Measurements from ENCODE around the gene SERAC1. TPM values are rescaled to one million over a fixed set of nuclear protein-coding genes. Genes with fewer than 3 reads are reported as not detected.
"Not testable (repeated sequence)": the region's sequence is repeated elsewhere in the genome, so short reads cannot be mapped to it uniquely, and the experiment has no call there.

The SERAC1 gene
- polyA plus RNA-seq (ENCODE audit: insufficient read length) = 5.3 TPM

DNA sequence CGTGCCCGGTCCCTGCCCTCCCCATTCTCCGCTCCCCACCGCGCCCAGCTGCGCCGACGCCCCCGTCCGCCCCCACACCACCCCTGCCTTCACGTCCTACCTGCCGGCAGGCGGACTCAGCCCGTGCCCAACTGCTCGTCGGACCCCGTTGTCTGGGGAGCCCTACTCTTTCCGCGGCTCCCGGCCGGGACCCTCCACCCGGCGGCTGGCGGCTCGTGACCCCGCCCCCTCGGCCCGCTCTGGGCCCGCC, at the start of gene SERAC1:
Gene SERAC1, minus strand, starts transcription at position 223 of the 250 bp plus-strand sequence. CDS start 9,899 bp downstream, outside the sequence.
- no peak for DNase-seq (ENCODE audit: low read depth)

DNA sequence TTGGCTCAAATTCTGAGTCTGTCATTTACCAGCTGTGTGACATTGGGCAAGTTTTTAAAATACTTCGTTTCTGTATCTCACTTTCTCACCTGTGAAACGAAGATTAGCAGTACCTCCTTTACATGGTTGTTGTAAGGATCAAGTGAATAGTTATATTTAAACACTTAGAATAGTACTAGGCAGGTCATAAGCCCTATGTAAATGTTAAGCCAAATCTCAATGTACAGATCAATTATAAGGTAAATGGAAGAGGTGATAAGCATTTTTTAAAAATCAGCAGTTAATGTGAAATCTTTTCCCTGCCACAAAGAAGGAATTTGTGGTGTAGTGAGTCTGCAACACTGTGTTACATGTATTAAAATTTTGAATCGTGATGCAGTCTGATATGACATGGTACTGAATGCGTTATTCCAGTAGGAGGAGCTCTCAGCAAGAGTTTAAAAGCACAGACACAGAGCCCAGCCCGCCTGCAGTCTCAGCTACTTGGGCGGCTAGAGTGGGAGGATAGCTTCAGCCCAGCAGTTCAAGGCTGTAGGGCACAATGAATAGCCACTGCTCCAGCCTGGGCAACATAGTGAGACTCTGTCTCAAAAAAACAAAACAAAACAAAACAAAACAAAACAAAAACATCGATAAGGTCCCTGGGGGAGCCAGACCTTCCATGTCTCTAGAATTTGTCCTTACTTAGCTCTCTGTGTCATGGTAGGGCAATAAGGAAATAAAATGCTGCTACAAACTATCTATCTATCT, 46.0 kb upstream of the SERAC1 start:
- no peak for DNase-seq (ENCODE audit: low read depth)

DNA sequence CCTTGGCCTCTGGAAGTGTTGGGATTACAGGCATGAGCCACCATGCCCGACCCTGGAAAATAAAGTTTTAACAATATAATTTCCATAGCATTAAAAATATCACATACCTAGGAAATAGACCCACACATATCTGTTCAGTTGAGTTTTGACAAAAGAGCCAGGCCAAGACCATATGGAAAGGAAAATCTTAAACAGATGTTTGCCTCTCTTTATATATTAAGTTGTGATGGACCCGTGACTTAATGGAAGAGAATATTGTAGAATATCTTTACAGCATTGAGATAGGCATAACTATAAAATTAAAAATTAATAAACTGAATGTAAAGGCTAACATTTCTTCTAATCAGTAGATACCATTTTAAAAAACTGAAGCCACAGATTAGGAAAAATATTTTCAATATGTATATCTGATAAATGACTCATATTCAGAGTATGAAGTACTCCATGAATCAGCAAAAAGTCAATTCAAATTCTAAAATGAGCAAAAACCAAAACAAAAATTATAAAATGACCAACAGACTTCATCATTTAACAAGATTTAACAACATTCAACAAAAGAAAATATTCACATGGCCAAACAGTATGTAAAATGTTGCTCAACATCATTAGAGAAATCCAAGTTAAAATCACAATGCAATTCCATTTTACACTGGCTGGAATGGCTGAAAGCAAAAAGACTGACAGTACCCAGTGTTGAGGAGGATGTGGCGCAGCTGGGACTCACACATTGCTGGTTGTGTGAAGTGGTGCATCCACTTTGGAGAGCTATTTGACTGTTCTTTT, 43.4 kb upstream of the SERAC1 start:
- DNase-seq (ENCODE audit: low read depth) = no peak

DNA sequence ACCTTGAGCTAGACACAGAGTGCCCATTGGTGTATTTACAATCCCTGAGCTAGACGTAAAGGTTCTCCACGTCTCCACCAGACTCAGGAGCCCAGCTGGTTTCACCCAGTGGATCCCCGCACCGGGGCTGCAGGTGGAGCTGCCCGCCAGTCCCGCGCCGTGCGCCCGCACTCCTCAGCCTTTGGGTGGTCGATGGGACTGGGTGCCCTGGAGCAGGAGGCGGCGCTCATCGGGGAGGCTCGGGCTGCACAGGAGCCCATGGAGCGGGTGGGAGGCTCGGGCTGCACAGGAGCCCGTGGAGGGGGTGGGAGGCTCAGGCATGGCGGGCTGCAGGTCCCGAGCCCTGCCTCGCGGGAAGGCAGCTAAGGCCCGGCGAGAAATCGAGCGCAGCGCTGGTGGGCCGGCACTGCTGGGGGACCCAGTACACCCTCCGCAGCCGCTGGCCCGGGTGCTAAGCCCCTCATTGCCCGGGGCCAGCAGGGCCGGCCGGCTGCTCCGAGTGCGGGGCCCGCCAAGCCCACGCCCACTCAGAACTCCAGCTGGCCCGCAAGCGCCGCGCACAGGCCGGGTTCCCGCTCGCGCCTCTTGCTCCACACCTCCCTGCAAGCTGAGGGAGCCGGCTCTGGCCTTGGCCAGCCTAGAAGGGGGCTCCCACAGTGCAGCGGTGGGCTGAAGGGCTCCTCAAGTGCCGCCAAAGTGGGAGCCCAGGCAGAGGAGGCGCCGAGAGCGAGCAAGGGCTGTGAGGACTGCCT, 41.7 kb upstream of the SERAC1 start:
- not testable (repeated sequence) for DNase-seq (ENCODE audit: low read depth)

DNA sequence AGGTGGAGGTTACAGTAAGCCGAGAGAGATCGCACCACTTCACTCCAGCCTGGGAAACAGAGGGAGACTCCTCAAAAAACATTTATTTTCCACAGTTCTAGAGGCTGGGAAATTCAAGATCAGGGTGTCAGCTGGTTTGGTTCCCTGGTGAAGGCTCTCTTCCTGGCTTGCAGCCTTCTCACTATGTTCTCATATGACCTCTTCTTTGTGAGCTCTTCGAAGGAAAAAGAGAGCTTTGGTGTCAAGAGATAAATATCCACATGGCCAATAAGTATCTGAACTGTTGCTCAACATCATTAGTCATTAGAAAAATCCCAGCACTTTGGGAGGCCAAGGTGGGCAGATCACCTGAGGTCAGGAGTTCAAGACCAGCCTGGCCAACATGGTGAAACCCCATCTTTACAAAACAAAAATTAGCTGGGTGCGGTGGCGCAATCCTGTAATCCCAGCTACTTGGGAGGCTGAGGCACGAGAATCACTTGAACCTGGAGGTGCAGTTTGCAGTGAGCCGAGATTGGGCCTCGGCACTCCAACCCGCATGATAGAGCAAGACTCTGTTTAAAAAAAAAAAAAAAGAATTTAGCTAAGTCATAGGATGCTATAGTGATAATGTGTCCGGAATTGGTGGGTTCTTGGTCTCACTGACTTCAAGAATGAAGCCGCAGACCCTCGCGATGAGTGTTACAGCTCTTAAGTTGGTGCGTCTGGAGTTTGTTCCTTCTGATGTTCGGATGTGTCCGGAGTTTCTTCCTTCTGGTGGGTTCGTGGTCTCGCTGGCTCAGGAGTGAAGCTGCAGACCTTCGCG, 40.4 kb upstream of the SERAC1 start:
- DNase-seq (ENCODE audit: low read depth) = not testable (repeated sequence)

DNA sequence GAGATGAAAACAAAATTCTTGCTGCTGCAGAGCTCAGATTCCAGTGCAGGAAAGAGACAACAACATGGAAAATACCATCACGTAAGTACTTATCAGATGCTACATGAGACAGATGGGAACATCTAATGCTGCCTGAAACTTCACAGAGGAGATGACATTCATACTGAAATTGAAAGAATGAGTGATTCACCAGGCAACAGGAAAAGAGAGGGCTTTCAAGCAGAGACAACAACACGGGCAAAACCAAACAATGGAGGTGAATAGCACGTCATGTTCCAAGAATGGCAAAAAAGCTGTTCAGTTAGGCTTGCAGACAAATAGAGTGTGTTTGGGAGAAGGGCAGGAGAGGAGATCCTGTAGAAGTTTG, 39.3 kb upstream of the SERAC1 start:
- DNase-seq (ENCODE audit: low read depth) = no peak

DNA sequence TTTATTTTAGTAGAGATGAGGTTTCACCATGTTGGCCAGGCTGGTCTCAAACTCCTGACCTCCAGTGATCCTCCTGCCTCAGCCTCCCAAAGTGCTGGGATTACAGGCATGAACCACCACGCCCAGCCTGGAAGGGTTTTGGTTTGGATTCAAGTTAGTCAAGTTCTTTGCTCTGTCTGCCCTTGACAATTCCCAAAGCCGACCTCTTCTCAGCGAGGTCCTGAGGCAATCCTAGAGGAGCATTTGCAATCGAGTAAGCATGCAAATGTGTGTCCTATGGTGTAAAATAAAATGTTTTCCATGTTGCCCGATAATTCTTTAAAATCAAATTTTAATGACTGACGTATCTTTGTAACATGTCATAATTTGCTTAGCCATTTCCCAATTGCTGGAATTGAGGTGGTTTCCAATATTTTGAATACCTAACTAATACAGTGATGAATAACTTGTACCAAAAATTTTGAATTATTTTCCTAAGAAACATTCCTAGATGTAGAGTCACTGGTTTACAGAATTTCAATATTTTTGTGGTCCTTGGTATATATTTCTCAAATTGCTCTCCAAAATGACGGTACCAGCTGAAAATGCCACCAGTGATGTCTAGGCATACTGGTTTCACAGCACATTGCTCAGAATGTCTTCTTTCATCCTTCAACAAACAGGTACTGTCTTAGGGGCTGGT, 38.8 kb upstream of the SERAC1 start:
- DNase-seq (ENCODE audit: low read depth) = no peak

DNA sequence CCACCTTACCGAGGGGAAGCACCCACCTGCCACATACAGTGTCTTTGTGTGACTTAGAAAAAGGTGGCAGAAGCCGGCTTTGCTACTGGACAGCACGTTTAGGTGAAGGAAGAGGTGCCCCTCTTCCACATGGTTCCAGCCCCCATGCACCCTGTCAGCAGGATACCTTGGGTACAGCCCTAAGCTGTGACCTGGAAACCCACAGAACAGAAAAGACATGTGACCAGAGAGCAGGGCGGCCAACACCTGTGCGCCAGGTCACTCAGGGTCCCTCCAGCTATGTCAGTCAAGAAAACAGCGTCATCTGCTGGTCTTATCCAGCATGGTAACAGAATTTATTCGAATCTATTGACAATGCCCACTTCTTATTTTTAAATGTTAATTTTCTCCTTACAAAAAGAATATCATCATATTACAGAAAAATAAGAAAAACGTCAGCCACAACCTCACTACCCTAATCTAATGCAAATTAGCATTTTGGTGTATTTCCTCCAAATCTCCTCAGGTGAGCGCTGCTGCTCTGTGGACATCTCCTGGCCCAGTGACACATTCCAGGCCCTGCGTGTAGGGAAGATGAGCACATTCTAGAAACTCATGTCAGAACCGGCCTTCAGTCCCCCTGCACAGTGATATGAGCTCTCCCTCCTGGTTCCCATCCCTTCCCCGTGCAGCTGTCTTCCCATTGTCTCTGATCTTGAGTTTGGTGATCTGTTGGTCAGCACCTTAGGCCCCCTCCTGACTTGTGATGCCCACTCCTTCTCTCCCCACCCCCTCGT, 37.3 kb upstream of the SERAC1 start:
- no peak for DNase-seq (ENCODE audit: low read depth)

DNA sequence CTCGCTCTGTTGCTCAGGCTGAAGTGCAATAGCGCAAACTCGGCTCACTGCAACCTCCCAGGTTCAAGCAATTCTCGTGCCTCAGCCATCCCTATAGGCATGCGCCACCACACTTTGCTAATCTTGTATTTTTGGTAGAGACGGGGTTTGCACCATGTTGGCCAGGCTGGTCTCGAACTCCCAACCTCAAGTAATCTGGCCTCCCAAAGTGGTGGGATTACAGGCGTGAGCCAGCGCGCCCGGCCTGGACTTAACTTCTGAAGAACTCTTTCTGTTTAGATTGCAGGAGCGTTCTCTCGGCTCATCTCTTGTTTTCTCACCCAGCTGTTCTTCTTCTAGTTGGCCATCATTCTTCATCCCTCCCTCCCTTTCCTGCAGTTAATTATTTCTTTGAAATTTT, 30.4 kb upstream of the SERAC1 start:
- DNase-seq (ENCODE audit: low read depth) = no peak

DNA sequence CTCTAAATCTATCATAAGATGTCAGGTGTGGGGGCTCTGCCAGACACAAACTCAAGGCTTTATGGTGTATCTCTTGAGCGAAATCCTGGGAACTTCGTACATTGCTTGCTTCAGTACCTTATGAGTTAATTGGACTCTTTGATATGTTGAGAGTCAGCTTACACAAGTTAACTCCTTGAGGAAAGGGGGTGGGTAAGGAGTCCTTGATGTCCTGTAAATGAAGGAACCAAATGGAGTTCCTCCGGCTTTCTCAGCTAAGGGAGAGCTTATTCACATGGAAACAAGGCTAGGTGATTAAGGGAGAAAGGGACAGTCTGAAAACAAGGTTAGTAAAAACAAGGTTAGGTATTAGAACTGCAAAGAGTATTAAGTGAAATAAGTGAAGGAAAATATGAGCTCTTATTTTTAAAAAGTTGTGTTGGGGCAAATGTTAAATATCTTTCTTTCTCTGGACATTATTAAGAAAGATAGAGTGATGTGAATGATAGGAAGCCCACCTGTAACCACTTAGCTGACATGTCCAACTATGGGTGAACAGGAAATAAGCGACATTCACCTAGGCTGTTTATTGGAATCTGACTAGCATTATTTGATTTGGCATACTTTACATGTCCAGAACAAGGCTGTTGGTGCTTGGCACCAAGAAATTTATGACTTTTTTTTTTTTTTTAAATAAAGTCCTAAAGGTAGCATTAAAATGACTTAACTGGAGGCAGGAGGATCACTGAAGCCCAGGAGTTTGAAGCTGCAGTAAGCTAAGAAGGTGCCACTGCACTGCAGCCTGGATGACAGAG, 26.6 kb upstream of the SERAC1 start:
- no peak for DNase-seq (ENCODE audit: low read depth)

DNA sequence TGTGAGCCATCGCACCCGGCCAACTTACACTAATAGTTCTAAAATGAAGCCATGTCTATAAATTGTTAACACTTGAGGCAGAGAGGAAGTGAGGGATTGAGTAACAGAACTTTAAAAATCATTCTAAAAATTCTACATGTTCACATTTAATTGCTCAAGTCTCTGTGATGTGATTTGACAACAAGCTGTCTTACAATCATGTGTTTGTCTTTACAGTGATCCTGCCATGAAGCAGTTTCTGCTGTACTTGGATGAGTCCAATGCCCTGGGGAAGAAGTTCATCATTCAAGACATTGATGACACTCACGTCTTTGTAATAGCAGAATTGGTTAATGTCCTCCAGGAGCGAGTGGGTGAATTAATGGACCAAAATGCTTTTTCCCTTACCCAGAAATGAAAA, 23.7 kb upstream of the SERAC1 start:
- DNase-seq (ENCODE audit: low read depth) = no peak

DNA sequence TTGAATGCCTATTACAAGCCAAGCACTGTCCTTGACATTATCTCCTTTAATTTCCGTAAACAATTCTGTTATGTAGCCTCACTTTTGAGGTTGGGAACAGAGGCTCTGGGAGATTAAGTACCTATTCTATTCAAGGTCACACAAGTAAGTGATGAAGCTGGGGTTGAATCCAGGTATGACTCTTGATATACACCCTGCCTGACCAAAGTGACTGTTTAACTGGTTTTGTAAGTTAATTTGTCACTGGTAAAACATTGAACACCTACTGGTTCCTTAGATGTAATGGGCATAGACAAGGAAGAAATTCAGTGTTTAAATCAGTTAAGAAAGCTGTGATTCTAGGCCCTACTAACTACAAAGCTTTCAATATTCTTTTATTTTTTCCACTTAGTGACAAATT, 23.0 kb upstream of the SERAC1 start:
- DNase-seq (ENCODE audit: low read depth) = no peak

DNA sequence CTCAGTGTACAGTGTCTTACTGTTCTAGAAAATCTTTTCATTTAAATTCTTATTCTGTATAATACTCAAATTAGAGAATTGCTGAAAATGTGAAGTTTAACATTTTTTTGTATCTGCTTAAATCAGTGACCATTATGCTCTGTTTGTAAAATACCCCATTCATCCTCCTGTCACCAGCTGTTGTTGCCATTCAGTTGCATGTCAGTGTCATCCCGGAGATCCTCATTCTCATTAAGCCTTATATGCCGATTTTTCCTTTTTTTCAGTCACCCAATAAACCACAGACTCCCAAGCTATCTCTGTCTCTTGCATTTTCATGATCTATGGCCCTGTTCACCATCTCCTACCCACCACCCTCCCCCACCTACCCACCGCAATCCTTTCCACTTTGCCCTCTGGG, 20.5 kb upstream of the SERAC1 start:
- no peak for DNase-seq (ENCODE audit: low read depth)

DNA sequence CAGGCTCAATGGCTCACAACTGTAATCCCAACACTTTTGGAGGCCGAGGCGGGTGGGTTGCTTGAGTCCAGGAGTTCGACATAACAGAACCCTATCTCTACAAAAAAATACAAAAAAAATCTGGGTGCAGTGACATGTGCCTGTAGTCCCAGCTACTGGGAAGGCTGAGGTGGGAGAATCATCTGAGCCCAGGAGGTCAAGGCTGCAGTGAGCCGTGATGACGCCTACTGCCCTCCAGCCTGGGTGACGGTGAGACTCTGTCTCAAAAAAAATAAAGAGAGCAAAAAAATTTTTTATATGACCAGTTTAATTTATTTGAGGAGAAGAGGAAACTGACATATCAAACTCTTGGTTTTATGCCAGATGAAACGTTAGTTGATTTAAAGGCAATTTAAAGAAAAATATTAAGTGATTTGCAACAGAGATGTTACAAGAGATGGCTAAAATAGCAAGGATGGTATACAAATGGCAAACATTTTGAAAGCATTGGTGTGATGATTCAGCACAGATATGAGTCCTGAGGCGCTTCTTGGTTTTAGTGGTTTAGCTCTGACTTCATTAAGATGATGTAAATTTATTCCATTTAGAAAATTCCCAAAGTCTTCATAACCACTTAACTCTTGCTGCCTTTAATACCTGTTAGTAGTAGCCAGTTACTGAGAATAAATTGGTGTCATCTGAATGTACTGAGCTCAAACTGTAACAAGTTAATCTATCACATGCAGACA, 17.8 kb upstream of the SERAC1 start:
- DNase-seq (ENCODE audit: low read depth) = no peak

DNA sequence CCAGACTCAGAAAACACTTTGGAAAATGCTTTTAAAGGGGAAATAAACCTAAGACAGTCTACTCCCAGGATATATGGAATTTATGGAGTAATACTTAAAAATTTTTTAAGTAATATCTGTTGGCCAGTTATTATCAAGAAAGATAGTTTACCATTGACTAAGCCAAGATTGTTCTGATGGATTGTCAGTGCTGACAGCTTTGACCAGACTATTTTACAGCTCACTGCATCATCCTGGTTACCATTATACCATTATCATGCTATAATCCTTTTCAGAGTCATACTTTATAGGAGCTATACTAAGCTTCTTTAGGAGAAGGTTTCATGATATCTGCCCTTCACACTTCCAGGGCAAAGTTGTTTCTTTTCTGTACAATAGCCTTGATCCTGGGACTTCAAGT, 16.5 kb upstream of the SERAC1 start:
- no peak for DNase-seq (ENCODE audit: low read depth)

DNA sequence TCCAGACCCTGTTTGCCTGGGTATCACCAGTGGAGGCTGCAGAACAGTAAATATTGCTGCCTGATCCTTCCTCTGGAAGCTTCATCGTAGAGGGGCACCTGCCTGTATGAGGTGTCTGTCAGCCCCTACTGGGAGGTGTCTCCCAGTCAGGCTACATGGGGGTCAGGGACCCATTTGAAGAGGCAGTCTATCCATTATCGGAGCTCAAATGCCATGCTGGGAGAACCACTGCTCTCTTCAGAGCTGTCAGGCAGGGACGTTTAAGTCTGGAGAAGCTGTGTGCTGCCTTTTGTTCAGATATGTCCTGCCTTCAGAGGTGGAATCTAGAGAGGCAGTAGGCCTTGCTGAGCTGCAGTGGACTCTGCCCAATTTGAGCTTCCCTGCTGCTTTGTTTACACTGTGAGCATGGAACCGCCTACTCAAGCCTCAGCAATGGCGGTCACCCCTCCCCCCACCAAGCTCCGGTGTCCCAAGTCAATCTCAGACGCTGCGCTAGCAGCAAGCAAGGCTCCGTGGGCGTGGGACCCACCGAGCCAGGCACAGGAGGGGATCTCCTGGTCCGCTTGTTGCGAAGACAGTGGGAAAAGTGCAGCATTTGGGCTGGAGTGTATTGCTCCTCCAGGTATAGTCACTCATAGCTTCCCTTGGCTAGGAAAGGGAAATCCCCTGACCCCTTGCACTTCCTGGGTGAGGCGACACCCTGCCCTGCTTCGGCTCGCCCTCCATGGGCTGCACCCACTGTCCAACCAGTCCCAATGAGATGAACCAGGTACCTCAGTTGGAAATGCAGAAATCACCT, 15.3 kb upstream of the SERAC1 start:
- not testable (repeated sequence) for DNase-seq (ENCODE audit: low read depth)

DNA sequence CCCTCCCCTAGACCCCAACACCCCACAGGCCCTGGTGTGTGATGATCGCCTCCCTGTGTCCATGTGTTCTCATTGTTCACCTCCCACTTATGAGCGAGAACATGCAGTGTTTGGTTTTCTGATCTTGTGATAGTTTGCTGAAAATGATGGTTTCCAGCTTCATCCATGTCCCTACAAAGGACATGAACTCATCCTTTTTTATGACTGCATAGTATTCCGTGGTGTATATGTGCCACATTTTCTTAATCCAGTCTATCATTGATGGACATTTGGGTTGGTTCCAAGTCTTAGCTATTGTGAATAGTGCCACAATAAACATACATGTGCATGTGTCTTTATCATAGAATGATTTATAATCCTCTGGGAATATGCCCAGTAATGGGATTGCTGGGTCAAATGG, 9.7 kb upstream of the SERAC1 start:
- not testable (repeated sequence) for DNase-seq (ENCODE audit: low read depth)

DNA sequence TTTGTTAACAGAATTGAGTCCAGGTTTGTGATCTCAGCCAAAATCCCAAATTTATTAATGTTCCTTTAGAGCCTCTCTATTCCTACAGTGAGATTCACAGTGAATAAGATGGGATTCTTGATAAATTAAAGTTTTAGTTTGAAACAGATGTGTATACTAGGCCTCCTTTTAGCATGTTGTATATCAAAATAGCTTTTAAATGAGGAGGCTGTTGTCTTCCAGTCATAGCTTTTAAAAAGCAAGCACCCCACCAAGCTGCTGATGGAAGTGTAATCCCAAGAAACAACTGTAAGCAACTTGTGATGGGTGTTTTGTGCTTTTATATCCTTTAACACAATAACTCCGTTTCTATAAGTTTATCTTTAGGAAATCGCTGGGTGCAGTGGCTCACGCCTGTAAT, 7.0 kb upstream of the SERAC1 start:
- no peak for DNase-seq (ENCODE audit: low read depth)

Measured in forelimb muscle (tissue), 1 donor.